KG1 (cell line): Measurements from ENCODE around the gene MFSD12.
"Not testable (repeated sequence)": the region's sequence is repeated elsewhere in the genome, so short reads cannot be mapped to it uniquely, and the experiment has no call there.

Experiments
- DNase-seq: peaks from one replicate; lab custom pipeline; 2025; lab: John Stamatoyannopoulos, UW

The MFSD12 gene

GRCh38 chr19:3536429-3537100 lies 20.8 kb downstream of the MFSD12 start:
- no peak for DNase-seq

GRCh38 chr19:3535981-3536380 lies 21.4 kb downstream of the MFSD12 start:
- no peak for DNase-seq

GRCh38 chr19:3535563-3535965 lies 21.8 kb downstream of the MFSD12 start:
- no peak for DNase-seq

GRCh38 chr19:3535235-3535535 lies 22.2 kb downstream of the MFSD12 start:
- no peak for DNase-seq

GRCh38 chr19:3534375-3535234 lies 22.8 kb downstream of the MFSD12 start:
- DNase-seq, result no peak

- DNase-seq, result no peak
These were observed 23.7 kb downstream of the MFSD12 start for GRCh38 chr19:3533563-3534216.

GRCh38 chr19:3533033-3533432 lies 24.4 kb downstream of the MFSD12 start:
- DNase-seq, result no peak

GRCh38 chr19:3532154-3532786 lies 25.1 kb downstream of the MFSD12 start:
- no peak for DNase-seq

- DNase-seq, result no peak
These were observed 25.7 kb downstream of the MFSD12 start for GRCh38 chr19:3531716-3532115.

GRCh38 chr19:3530389-3530788 lies 27.0 kb downstream of the MFSD12 start:
- no peak for DNase-seq

GRCh38 chr19:3529299-3529698 lies 28.1 kb downstream of the MFSD12 start:
- DNase-seq, result not testable (repeated sequence)

- DNase-seq, result no peak
These were observed 28.7 kb downstream of the MFSD12 start for GRCh38 chr19:3528539-3529211.

- DNase-seq, result no peak
These were observed 29.3 kb downstream of the MFSD12 start for GRCh38 chr19:3528080-3528479.

- no peak for DNase-seq
These were observed 30.0 kb downstream of the MFSD12 start for GRCh38 chr19:3527238-3527910.

GRCh38 chr19:3526507-3527237 lies 30.7 kb downstream of the MFSD12 start:
- no peak for DNase-seq

GRCh38 chr19:3524904-3525451 lies 32.4 kb downstream of the MFSD12 start:
- no peak for DNase-seq

GRCh38 chr19:3524078-3524842 lies 33.1 kb downstream of the MFSD12 start:
- DNase-seq, result no peak

GRCh38 chr19:3523361-3524077 lies 33.9 kb downstream of the MFSD12 start:
- DNase-seq, result no peak
